ENCODE measurements around the gene ESYT2.

DNA sequence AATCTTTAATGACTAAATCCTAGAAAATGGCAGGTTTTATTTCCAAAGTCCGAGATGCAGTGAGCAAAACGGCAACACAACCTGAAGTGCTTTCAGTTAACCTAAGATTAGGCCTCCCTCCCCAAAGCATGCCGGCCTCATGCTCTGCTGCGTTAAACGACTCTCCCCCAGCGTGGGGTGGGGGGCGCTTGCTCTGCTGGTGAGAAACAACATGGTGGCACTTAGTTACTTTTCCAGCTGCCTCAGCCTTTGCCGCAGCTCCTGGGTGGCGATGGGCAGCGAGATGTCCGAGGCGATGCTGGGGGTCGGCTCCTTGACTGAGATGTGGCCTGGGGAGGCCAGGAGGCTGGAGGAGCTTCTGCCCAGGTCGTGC is 88.0 kb downstream of the ESYT2 start:
- TF ChIP-seq EP300 (IDR thresholded peaks at IDR 0.05) (no peak), POLR2A (IDR thresholded peaks at IDR 0.05) (no peak), CTCF (IDR thresholded peaks at IDR 0.05) (no peak)
